ENCODE results near the gene DNAJC30.

DNA sequence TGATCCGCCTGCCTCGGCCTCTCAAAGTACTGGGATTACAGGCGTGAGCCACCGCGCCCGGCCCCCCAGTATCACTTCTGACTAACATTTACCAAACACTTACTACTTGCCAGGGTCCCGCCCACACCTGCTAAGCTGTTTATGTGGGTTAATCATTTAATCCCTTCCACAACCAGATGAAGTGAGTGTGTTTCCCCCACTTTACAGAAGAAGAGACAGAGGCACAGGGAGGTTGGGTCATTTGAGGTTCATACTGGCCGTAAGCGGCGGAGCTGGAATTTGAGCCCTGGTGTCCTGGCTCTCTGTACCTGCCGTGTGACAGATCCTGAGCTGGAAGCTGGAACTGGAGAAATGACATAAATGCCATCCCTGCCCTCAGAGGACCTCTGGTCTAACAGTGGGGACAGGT lies 30.7 kb downstream of the DNAJC30 start:
- no peak for TF ChIP-seq EZH2 (IDR thresholded peaks at IDR 0.05; ENCODE audit: low read length, missing control alignments)
- TF ChIP-seq, protein P1, sequence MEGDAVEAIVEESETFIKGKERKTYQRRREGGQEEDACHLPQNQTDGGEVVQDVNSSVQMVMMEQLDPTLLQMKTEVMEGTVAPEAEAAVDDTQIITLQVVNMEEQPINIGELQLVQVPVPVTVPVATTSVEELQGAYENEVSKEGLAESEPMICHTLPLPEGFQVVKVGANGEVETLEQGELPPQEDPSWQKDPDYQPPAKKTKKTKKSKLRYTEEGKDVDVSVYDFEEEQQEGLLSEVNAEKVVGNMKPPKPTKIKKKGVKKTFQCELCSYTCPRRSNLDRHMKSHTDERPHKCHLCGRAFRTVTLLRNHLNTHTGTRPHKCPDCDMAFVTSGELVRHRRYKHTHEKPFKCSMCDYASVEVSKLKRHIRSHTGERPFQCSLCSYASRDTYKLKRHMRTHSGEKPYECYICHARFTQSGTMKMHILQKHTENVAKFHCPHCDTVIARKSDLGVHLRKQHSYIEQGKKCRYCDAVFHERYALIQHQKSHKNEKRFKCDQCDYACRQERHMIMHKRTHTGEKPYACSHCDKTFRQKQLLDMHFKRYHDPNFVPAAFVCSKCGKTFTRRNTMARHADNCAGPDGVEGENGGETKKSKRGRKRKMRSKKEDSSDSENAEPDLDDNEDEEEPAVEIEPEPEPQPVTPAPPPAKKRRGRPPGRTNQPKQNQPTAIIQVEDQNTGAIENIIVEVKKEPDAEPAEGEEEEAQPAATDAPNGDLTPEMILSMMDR (conservative IDR thresholded peaks at IDR 0.05 in 1 of 2, IDR thresholded peaks at IDR 0.05 in 1 of 2; ENCODE audit: low read depth in 1 of 2, low read length in 2 of 2), result no peak
